ENCODE measurements around the gene PDX1. TPM values are rescaled to one million over a fixed set of nuclear protein-coding genes. Genes with fewer than 3 reads are reported as not detected.

The PDX1 gene
- total RNA-seq, 4 donors from 2014 or later, result not detected

DNA sequence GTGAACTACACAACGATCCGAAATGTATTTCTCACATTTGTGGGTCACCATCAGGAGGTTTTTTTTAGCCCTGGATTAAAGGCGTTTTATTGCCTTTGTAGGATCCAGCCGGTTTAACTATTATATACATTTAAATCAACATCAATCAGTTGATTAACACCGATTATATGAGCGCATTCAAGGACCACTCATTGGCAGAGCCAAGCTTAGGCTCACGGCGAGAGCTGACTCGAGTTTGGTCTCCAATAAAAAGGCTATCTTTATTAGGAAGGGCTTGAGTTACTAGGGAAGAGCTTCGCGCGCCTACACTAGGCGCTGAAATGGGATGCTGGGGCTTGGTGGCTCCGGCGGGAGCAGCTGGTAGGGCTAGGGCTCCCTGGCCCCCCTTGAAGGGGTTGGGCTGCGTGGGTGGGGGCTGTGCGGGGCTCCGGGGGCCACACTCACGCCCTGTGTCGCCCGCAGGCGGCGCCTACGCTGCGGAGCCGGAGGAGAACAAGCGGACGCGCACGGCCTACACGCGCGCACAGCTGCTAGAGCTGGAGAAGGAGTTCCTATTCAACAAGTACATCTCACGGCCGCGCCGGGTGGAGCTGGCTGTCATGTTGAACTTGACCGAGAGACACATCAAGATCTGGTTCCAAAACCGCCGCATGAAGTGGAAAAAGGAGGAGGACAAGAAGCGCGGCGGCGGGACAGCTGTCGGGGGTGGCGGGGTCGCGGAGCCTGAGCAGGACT, 4.2 kb downstream of the PDX1 start:
- no peak overlapping the region for H3K4me3 ChIP-seq
- no peak overlapping the region for H3K27ac ChIP-seq
- H3K27me3 ChIP-seq, result peaks cover 4 to 75% of the 10 kb centered on the region in 2 donors
- DNase-seq, result peak in 1 of 3 donors; percentile 52
- no peak for TF ChIP-seq POLR2A (IDR thresholded peaks at IDR 0.05)
- TF ChIP-seq, protein P1, sequence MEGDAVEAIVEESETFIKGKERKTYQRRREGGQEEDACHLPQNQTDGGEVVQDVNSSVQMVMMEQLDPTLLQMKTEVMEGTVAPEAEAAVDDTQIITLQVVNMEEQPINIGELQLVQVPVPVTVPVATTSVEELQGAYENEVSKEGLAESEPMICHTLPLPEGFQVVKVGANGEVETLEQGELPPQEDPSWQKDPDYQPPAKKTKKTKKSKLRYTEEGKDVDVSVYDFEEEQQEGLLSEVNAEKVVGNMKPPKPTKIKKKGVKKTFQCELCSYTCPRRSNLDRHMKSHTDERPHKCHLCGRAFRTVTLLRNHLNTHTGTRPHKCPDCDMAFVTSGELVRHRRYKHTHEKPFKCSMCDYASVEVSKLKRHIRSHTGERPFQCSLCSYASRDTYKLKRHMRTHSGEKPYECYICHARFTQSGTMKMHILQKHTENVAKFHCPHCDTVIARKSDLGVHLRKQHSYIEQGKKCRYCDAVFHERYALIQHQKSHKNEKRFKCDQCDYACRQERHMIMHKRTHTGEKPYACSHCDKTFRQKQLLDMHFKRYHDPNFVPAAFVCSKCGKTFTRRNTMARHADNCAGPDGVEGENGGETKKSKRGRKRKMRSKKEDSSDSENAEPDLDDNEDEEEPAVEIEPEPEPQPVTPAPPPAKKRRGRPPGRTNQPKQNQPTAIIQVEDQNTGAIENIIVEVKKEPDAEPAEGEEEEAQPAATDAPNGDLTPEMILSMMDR (IDR thresholded peaks at IDR 0.05), result no peak
- no peaks in the 10 kb centered on the region for H3K36me3 ChIP-seq
- H3K4me1 ChIP-seq, result peaks cover 0 to 36% (median 9%) of the 10 kb centered on the region in 4 donors
- peaks cover 0 to 5% (median 0%) of the 10 kb centered on the region in 4 donors for H3K9me3 ChIP-seq

DNA sequence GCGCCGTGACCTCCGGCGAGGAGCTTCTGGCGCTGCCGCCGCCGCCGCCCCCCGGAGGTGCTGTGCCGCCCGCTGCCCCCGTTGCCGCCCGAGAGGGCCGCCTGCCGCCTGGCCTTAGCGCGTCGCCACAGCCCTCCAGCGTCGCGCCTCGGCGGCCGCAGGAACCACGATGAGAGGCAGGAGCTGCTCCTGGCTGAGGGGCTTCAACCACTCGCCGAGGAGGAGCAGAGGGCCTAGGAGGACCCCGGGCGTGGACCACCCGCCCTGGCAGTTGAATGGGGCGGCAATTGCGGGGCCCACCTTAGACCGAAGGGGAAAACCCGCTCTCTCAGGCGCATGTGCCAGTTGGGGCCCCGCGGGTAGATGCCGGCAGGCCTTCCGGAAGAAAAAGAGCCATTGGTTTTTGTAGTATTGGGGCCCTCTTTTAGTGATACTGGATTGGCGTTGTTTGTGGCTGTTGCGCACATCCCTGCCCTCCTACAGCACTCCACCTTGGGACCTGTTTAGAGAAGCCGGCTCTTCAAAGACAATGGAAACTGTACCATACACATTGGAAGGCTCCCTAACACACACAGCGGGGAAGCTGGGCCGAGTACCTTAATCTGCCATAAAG, 4.8 kb downstream of the PDX1 start:
- peaks cover 0 to 35% (median 8%) of the 10 kb centered on the region in 4 donors for H3K4me1 ChIP-seq
- TF ChIP-seq POLR2A (IDR thresholded peaks at IDR 0.05), result no peak
- TF ChIP-seq, protein P1 (IDR thresholded peaks at IDR 0.05), result no peak
- peaks cover 4 to 75% of the 10 kb centered on the region in 2 donors for H3K27me3 ChIP-seq
- no peak for DNase-seq
- peaks cover 0 to 5% (median 0%) of the 10 kb centered on the region in 4 donors for H3K9me3 ChIP-seq
- no peaks in the 10 kb centered on the region for H3K36me3 ChIP-seq
- no peak overlapping the region for H3K4me3 ChIP-seq
- H3K27ac ChIP-seq, result no peak overlapping the region

DNA sequence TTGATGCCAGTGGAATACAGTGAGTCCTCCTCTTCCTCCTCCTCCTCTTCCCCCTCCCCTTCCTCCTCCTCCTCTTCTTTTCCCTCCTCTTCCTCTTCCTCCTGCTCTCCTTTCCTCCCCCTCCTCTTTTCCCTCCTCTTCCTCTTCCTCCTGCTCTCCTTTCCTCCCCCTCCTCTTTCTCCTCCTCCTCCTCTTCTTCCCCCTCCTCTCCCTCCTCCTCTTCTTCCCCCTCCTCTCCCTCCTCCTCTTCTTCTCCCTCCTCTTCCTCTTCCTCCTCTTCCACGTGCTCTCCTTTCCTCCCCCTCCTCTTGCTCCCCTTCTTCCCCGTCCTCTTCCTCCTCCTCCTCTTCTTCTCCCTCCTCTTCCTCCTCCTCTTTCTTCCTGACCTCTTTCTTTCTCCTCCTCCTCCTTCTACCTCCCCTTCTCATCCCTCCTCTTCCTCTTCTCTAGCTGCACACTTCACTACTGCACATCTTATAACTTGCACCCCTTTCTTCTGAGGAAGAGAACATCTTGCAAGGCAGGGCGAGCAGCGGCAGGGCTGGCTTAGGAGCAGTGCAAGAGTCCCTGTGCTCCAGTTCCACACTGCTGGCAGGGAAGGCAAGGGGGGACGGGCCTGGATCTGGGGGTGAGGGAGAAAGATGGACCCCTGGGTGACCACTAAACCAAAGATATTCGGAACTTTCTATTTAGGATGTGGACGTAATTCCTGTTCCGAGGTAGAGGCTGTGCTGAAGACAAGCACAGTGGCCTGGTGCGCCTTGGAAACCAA, 5.6 kb downstream of the PDX1 start:
- peaks cover 0 to 27% (median 4%) of the 10 kb centered on the region in 4 donors for H3K4me1 ChIP-seq
- H3K27ac ChIP-seq, result no peak overlapping the region
- peaks cover 0 to 5% (median 0%) of the 10 kb centered on the region in 4 donors for H3K9me3 ChIP-seq
- TF ChIP-seq, protein P1 (IDR thresholded peaks at IDR 0.05), result no peak
- no peak for TF ChIP-seq POLR2A (IDR thresholded peaks at IDR 0.05)
- no peak for DNase-seq
- no peak overlapping the region for H3K4me3 ChIP-seq
- H3K27me3 ChIP-seq, result peaks cover 4 to 70% of the 10 kb centered on the region in 2 donors
- no peaks in the 10 kb centered on the region for H3K36me3 ChIP-seq

DNA sequence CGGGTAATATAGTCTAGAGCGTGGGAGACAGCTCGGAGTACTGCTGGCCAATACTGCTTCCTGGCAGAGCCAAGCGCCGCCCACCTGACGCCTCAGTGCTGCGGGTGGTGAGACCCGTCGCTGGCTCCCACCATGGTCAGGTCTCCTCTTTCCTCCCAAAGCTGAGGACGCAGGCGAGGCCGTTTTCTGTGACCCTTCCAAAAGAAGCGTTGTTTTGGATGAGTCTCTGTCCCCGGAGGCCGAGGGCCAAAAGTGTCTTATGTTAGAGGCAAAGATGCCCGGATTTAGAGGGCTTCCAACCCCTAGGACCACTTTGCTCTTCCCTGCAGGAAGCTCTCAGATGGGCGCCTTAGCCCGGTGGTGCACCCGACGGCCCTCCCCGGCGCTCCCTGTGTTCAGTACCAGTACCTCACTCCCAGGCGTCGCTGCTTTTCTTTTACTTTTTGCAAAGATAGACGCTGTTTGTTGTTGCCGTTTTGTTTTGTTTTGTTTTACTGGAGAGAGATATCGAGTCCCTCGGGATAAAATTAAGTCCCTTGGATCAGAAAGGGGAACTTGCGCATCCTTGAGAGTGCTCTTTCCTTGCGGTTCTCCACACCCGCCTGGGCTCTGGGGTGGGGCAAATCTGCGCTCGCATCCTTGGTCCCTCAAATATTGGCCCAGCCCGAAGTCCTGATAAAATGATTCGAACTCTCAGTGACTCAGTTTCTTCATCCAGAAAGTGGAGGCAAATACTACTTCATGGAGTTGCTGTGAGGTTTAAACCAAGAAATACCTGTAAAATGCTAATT, 7.0 kb downstream of the PDX1 start:
- no peak for DNase-seq
- Histone ChIP-seq H3K4me3 (no peak overlapping the region), H3K27ac (no peak overlapping the region), H3K27me3 (peaks cover 4 to 56% of the 10 kb centered on the region in 2 donors), H3K9me3 (peaks cover 0 to 5% (median 0%) of the 10 kb centered on the region in 4 donors), H3K36me3 (no peaks in the 10 kb centered on the region), H3K4me1 (peaks cover 0 to 13% (median 3%) of the 10 kb centered on the region in 4 donors)
- TF ChIP-seq, protein P1 (IDR thresholded peaks at IDR 0.05), result no peak
- TF ChIP-seq POLR2A (IDR thresholded peaks at IDR 0.05), result no peak
